Measurements from ENCODE around the gene LRIG3. TPM values are rescaled to one million over a fixed set of nuclear protein-coding genes. Genes with fewer than 3 reads are reported as not detected.

LRIG3 gene
- total and polyA plus RNA-seq, 2 of the 8 experiments (the other 6 are each of a cell fraction or from before 2014, with no cell fraction given) = 6.5 to 9.1 TPM

DNA sequence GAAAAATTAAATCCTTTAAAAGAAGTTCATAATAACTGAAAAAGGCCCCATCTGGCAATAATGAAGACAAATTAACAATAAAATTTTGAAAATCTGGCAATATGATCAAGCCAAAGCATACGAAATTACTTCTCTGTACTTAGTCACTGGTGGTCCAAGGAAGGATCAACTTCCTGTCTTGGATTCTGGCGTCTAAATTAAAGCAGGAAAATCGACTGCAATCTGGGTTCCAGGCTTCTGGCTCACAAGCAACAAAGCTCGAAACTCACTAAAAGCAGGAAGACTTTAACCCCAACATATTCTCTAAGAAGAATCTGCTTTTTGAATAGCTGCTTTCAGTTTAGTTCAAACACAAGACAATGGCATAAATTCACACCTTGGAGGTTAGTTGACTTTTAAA, 49.7 kb downstream of the LRIG3 start:
- H4K91ac ChIP-seq (replicated peaks; ENCODE audit: insufficient read length, low read length) = no peak overlapping the region
- DNase-seq (ENCODE audit: low read depth in 1 of 2, low spot score in 2 of 2) (no peak), FAIRE-seq (no peak)
- H3K18ac ChIP-seq (ENCODE audit: extremely low read depth, low read length) = no peak overlapping the region
- no peaks in the 10 kb centered on the region for H4K20me1 ChIP-seq (replicated peaks in 1 of 2; ENCODE audit: control insufficient read depth in 1 of 2, insufficient read depth in 2 of 2, low read length in 2 of 2)
- H3K27ac ChIP-seq (ENCODE audit: low read depth, low read length) = no peak overlapping the region
- ChIA-PET CTCF (ENCODE audit: partially characterized antibody) (interaction anchor here (1.1 kb wide), 1 partner anchor 173 kb away, joined by 3 read pairs; no protein-coding TSS in a partner anchor), POLR2A (ENCODE audit: partially characterized antibody) (no interaction called here)
- no peak overlapping the region for H2BK20ac ChIP-seq (ENCODE audit: low read length)
- no peak overlapping the region for H4K5ac ChIP-seq (ENCODE audit: insufficient read length, low read depth, low read length)
- H3K9ac ChIP-seq (replicated peaks in 1 of 4; ENCODE audit: extremely low read depth in 1 of 4, low read depth in 3 of 4, low read length in 3 of 4) = no peak overlapping the region
- H3K4ac ChIP-seq (replicated peaks; ENCODE audit: insufficient read length, low read depth, low read length) = no peak overlapping the region
- H2BK5ac ChIP-seq (ENCODE audit: low read depth, low read length) = no peak overlapping the region
- H3K4me3 ChIP-seq (ENCODE audit: extremely low read depth in 1 of 4, insufficient read depth in 2 of 4, low read depth in 3 of 4, low read length in 4 of 4) = no peak overlapping the region
- no peaks in the 10 kb centered on the region for H3K27me3 ChIP-seq (replicated peaks in 1 of 4; ENCODE audit: control insufficient read depth in 3 of 4, extremely low read depth in 1 of 4, insufficient read depth in 3 of 4, low read length in 3 of 4)
- H3K14ac ChIP-seq (ENCODE audit: insufficient read length) = no peak overlapping the region
- no peaks in the 10 kb centered on the region for H3K79me2 ChIP-seq (ENCODE audit: control insufficient read depth in 1 of 2, insufficient read depth in 2 of 2, low read length in 2 of 2)
- no peak overlapping the region for H3K56ac ChIP-seq (replicated peaks; ENCODE audit: insufficient read length, low read depth, low read length)
- TF ChIP-seq SIRT6 (IDR thresholded peaks at IDR 0.05; ENCODE audit: low read length) (no peak), KDM1A (IDR thresholded peaks at IDR 0.05; ENCODE audit: borderline replicate concordance, low read length) (no peak), CBX5 (IDR thresholded peaks at IDR 0.05; ENCODE audit: low read depth, low read length) (no peak), KDM5A (IDR thresholded peaks at IDR 0.05; ENCODE audit: low read length) (no peak)
- TF ChIP-seq, protein P1, sequence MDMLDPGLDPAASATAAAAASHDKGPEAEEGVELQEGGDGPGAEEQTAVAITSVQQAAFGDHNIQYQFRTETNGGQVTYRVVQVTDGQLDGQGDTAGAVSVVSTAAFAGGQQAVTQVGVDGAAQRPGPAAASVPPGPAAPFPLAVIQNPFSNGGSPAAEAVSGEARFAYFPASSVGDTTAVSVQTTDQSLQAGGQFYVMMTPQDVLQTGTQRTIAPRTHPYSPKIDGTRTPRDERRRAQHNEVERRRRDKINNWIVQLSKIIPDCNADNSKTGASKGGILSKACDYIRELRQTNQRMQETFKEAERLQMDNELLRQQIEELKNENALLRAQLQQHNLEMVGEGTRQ (IDR thresholded peaks at IDR 0.05; ENCODE audit: low read length) = no peak
- no peaks in the 10 kb centered on the region for H3K79me1 ChIP-seq (ENCODE audit: low read depth, low read length)
- H2AFZ ChIP-seq (ENCODE audit: low read length) = no peak overlapping the region
- H3K36me3 ChIP-seq (ENCODE audit: control insufficient read depth in 2 of 4, insufficient read depth in 4 of 4, low read length in 3 of 4) = peaks cover 0 to 22% (median 3%) of the 10 kb centered on the region in 4 experiments; a peak in 4 of 8 replicates
- H3K9me3 ChIP-seq (ENCODE audit: insufficient read depth in 2 of 2, low read depth in 1 of 2, low read length in 1 of 2) = no peaks in the 10 kb centered on the region
- no peaks in the 10 kb centered on the region for H3K4me1 ChIP-seq (replicated peaks in 1 of 4; ENCODE audit: control insufficient read depth in 3 of 4, insufficient read depth in 4 of 4, low read length in 3 of 4)
- no peak overlapping the region for H3K4me2 ChIP-seq (ENCODE audit: insufficient read depth in 1 of 2, low read depth in 2 of 2, low read length in 2 of 2)
- 87% methylated on average over 4 of the region's 4 CpGs; no CpG with 5 or more reads in 1 of the 2 experiments for WGBS, 2 experiments (ENCODE audit: extremely low coverage in 1 of 2, insufficient coverage in 1 of 2, insufficient read length in 1 of 2, insufficient replicate concordance in 2 of 2, low coverage in 1 of 2, low lambda C conversion rate in 2 of 2, missing lambda C conversion rate in 1 of 2)
- H2BK120ac ChIP-seq (replicated peaks; ENCODE audit: low read depth, low read length) = no peak overlapping the region
- no peak overlapping the region for H3K23ac ChIP-seq (ENCODE audit: insufficient read length)
- no peaks in the 10 kb centered on the region for H3K23me2 ChIP-seq (ENCODE audit: low read depth, low read length)
- H4K8ac ChIP-seq (ENCODE audit: extremely low read depth, insufficient read depth, low read length) = no peak overlapping the region
- H2BK12ac ChIP-seq (ENCODE audit: low read depth, low read length) = no peak overlapping the region
- no peak overlapping the region for H2BK15ac ChIP-seq (ENCODE audit: low read length)
- H2AK5ac ChIP-seq (ENCODE audit: low read depth, low read length) = no peak overlapping the region
